HG03175 (cell line): Measurements from ENCODE around the gene ADD1.

Experiments used
- ATAC-seq: cut with Tn5 transposase; IDR thresholded peaks from one replicate; pipeline ENCODE4 v1.9.1; 2021; ENCODE audit warnings: mild to moderate bottlenecking, moderate library complexity; ENCODE audit not compliant: unreplicated experiment

Gene ADD1

GRCh38 chr4:2843263-2843940, at the start of gene ADD1:
ADD1 (plus strand) TSS chr4:2843844; CDS start chr4:2875916, 32,072 bp downstream.
- peak; percentile 84 for ATAC-seq

- no peak for ATAC-seq
Observed at GRCh38 chr4:2794486-2795299, 49.0 kb upstream of the ADD1 start.

GRCh38 chr4:2795300-2795892, 48.2 kb upstream of the ADD1 start:
- no peak for ATAC-seq

- no peak for ATAC-seq
Observed at GRCh38 chr4:2795893-2796848, 47.5 kb upstream of the ADD1 start.

GRCh38 chr4:2796849-2797544, 46.6 kb upstream of the ADD1 start:
- ATAC-seq: no peak

- ATAC-seq: no peak
Observed at GRCh38 chr4:2797545-2798305, 45.9 kb upstream of the ADD1 start.

- ATAC-seq: peak; percentile 39
Observed at GRCh38 chr4:2798399-2799223, 45.0 kb upstream of the ADD1 start.

GRCh38 chr4:2799224-2799911, 44.3 kb upstream of the ADD1 start:
- ATAC-seq: no peak

GRCh38 chr4:2799971-2800690, 43.5 kb upstream of the ADD1 start:
- ATAC-seq: no peak

GRCh38 chr4:2800691-2801596, 42.7 kb upstream of the ADD1 start:
- peak; percentile 33 for ATAC-seq

- no peak for ATAC-seq
Observed at GRCh38 chr4:2802618-2803531, 40.8 kb upstream of the ADD1 start.

- no peak for ATAC-seq
Observed at GRCh38 chr4:2803624-2804448, 39.8 kb upstream of the ADD1 start.

- ATAC-seq: no peak
Observed at GRCh38 chr4:2804449-2804972, 39.1 kb upstream of the ADD1 start.

- ATAC-seq: no peak
Observed at GRCh38 chr4:2804973-2805501, 38.6 kb upstream of the ADD1 start.
